Skin of body (tissue), 2 donors: ENCODE measurements around the gene ALG14. TPM values are rescaled to one million over a fixed set of nuclear protein-coding genes. Genes with fewer than 3 reads are reported as not detected.
A peak's percentile ranks its signal among the peaks of the same experiment; 100 is the strongest.

ENCODE experiments used
- DNase-seq: peaks from one replicate; lab custom pipeline; 2025; lab: John Stamatoyannopoulos, UW
- total RNA-seq: library from RNA; depleted of rRNA; stranded (reverse); fragments of >200 nt; gene quantifications from one replicate; pipeline ENCODE4 v1.2.3, GENCODE V29; 2014

ALG14 gene
- total RNA-seq, 1 donor from 2014 or later, result 1.8 TPM

- peak; percentile 39 for DNase-seq
Observed at GRCh38 chr1:94983171-94983739, 89.5 kb downstream of the ALG14 start.

DNA sequence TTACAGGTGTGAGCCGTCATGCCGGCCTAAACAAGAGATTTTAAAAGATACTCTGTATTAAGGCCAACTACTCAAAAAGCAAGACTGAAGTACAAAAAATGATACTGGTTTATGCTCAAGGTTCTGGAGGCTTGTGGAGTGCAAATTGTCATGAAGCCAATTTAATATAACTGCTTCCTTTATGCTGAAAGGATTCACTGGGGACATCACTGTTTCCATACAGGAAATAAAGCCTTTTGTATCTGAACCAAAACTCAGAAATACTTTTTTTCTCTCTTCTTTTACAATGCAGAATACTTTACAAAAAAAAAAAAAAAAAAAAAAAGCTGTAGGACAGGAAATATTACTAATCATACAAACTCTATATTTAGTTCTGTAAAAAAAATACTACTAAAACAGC is 90.4 kb downstream of the ALG14 start:
- DNase-seq, result peak; percentile 67

- no peak for DNase-seq
Observed at GRCh38 chr1:94981575-94981973, 91.2 kb downstream of the ALG14 start.

GRCh38 chr1:94980582-94981574 is 91.9 kb downstream of the ALG14 start:
- DNase-seq, result peak; percentile 65

GRCh38 chr1:94979656-94980581 is 92.8 kb downstream of the ALG14 start:
- no peak for DNase-seq

DNA sequence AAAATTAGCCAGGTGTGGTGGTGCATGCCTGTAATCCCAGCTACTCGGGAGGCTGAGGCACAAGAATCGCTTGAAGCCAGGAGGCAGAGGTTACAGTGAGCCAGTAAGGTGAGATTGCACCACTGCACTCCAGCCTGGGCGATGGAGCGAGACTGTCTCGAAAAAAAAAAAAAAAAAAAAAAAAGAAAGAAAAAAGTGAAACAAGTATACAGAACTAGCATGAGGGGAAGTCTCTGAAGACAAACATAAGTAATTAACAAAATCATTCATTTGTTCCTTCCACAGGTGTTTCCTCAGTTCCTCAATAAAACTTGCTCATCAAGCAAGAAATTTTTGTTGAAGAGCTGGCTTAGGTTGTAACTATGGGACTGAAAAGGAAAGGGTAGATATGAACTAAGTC is 93.6 kb downstream of the ALG14 start:
- no peak for DNase-seq

DNA sequence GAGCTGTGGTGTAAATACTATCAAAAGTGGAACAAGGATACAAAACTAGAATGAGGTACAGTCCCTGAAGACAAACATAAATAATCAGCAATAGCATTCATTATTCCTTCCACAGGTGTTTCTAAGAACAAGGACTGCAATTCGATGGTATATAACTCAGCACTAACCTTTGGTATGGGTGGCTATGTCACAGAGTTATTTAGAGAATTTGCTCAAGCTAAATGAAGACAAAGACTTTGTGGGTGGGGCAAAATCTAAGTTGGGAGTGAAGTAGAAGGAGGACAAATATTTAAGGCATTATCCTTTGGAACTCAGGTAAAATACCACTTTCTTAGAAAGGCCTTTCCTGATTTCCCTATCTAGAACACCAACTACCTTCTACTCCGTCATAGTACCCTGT is 94.3 kb downstream of the ALG14 start:
- no peak for DNase-seq

DNA sequence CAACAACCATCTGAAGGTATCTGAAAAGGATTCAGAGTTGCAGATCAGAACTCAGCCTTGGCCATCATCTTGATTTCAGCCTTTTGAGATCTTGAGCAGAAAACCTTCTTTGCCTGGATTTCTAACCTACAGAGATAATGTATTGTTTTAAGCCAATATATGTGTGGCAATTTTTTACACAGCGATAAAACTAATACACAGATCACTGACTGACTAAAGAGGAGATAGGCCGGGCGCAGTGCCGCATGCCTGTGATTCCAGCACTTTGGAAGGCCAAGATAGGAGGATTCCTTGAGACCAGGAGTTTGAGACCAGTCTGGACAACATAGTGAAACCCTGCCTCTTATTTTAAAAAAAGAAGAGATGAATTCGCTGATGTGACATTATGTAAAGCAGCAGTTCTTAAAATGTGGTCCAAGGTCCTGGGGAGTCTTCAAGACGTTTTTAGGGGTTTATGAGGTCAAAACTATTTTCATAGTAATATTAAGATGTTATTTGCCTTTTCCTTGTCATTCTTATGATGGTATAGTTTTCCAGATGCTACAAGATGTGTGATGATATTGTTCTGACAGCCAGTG is 95.7 kb downstream of the ALG14 start:
- DNase-seq, result no peak

GRCh38 chr1:94974824-94975223 is 97.9 kb downstream of the ALG14 start:
- DNase-seq, result peak; percentile 67

GRCh38 chr1:94974241-94974640 is 98.5 kb downstream of the ALG14 start:
- peak; percentile 94 for DNase-seq

- DNase-seq, result peak; percentile 54
Observed at GRCh38 chr1:94973309-94973922, 99.3 kb downstream of the ALG14 start.

- DNase-seq, result no peak
Observed at GRCh38 chr1:94971491-94971924, 101.2 kb downstream of the ALG14 start.

DNA sequence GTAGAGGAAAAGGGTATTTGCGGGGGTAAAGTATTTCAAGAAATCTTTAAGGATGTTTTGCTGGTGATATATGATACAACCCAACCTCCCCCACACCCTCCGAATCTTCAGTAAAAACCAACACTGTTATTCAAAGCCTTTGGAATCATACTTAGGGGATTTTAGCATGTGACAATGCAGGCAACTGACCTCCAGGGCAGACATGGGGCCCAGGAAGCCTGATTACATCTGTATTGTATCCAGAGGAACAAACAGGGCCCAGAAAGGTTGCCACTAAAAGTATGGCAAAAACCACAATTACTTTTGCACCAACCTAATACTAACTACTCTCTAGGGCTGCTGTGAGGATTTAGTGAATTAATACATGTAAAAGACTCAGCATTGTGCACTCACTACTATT is 102.0 kb downstream of the ALG14 start:
- no peak for DNase-seq

DNA sequence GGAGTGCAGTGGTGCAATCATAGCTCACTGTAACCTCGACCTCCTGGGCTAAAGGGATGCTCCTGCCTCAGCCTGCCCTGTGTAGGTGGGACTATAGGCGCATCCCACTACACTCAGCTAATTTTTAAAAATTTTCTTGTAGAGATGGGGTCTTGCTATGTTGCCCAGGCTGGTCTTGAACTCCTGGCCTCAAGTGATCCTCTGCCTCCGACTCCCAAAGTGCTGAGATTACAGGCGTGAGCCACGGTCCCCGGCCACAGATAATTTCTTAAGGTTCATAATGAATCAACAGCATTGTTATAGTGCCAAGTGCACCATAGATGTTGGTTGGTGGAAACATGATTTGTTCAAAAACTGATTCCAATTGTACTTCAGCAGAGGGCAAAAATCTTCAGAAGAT is 103.6 kb downstream of the ALG14 start:
- no peak for DNase-seq

GRCh38 chr1:94966033-94966432 is 106.7 kb downstream of the ALG14 start:
- no peak for DNase-seq

DNA sequence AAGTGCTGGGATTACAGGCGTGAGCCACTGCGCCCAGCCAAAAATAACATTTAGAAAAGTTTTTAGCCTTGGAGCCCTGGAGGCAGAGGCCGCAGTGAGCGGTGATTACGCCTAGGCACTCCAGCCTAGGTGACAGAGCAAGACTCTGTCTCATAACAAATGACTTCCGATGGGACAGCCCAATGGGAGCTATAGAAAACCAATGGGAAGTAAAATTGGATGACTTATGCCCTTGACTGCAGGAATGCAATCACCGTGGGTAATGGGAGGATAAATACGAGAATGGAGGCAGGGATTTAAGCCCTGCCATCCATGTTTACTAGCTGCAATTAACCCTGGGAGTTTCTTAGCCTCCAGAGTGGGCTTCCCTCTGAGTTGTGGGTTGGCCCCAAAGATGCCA is 108.9 kb downstream of the ALG14 start:
- no peak for DNase-seq

GRCh38 chr1:94962409-94963265 is 110.1 kb downstream of the ALG14 start:
- peak; percentile 27 for DNase-seq

GRCh38 chr1:94961988-94962387 is 110.8 kb downstream of the ALG14 start:
- DNase-seq, result no peak

GRCh38 chr1:94961582-94961981 is 111.2 kb downstream of the ALG14 start:
- no peak for DNase-seq

GRCh38 chr1:94958081-94958480 is 114.7 kb downstream of the ALG14 start:
- no peak for DNase-seq
